Aorta (tissue), 5 donors: ENCODE results near the gene APOL5. TPM values are rescaled to one million over a fixed set of nuclear protein-coding genes. Genes with fewer than 3 reads are reported as not detected.

ENCODE experiments used
- ATAC-seq: fragments of 200-7000 bp; cut with Tn5 transposase; one replicate; pipeline ENCODE4 v1.9.1; 2022; ENCODE audit warnings: moderate library complexity; ENCODE audit not compliant: low FRiP score
- DNase-seq, 2 donors: peaks; one replicate each; pipeline ENCODE4 v3.0.0-alpha.2; 2020
- H3K27ac ChIP-seq, 2 donors: one replicate each; pipeline ENCODE4 v1.5.1; 2013; ENCODE audit warnings: low read length in 2 of 2, mild to moderate bottlenecking in 2 of 2, moderate library complexity in 2 of 2, control low read depth in 1 of 2, inconsistent platforms in 1 of 2, low read depth in 1 of 2
- H3K27me3 ChIP-seq, 2 donors: one replicate each; pipeline ENCODE4 v1.6.1; 2013; ENCODE audit warnings: control low read depth in 1 of 2, low read length in 1 of 2, mild to moderate bottlenecking in 1 of 2, moderate library complexity in 1 of 2; ENCODE audit not compliant: insufficient read depth in 2 of 2, control insufficient read depth in 1 of 2
- H3K36me3 ChIP-seq, 2 donors: one replicate each; pipeline ENCODE4 v1.6.1; 2013; ENCODE audit warnings: control low read depth in 1 of 2, low read length in 1 of 2, mild to moderate bottlenecking in 1 of 2; ENCODE audit not compliant: insufficient read depth in 2 of 2, control insufficient read depth in 1 of 2
- H3K4me1 ChIP-seq, 2 donors: one replicate each; pipeline ENCODE4 v1.6.1; 2013; ENCODE audit warnings: low read length in 2 of 2, control low read depth in 1 of 2, mild to moderate bottlenecking in 1 of 2, moderate library complexity in 1 of 2; ENCODE audit not compliant: insufficient read depth in 2 of 2, control insufficient read depth in 1 of 2
- H3K4me3 ChIP-seq, 2 donors: one replicate each; pipeline ENCODE4 v1.5.1; 2013; ENCODE audit warnings: low read length in 2 of 2, control low read depth in 1 of 2, mild to moderate bottlenecking in 1 of 2
- H3K9me3 ChIP-seq: one replicate; pipeline ENCODE4 v1.6.1; 2013; ENCODE audit warnings: mild to moderate bottlenecking, low read length; ENCODE audit not compliant: control insufficient read depth
- WGBS, 2 donors: extraction: QIAGEN DNeasy Blood & Tissue Kit; methylation state at CpG; one replicate each; pipeline ENCODE4 v1.1.7; 2013; 5-methylcytosine and 5-hydroxymethylcytosine counted together
- intact Hi-C, 2 donors: fragments of 100-400 bp; cut with DNase I; formaldehyde crosslinking; loops; one replicate each; pipeline versions ENCODE4 v1.14.2 to v1.15.0; 2022
- polyA plus RNA-seq, 2 donors: library from polyadenylated mRNA; stranded (reverse); fragments of 200-250 nt; gene quantifications; one replicate each; pipeline ENCODE4 v1.2.3, GENCODE V29; 2013
- total RNA-seq, 2 donors: library from RNA; stranded (reverse); fragmentation: NEBNext Ultra II Directional; extraction: Animal tissue kit (Norgen Biotek cat#: 25700); gene quantifications; one replicate each; pipeline ENCODE4 v1.2.1, GENCODE V29; 2021
- donor health status: healthy with polysubstance abuse.
- donor health status: Bipolar disorder and iron deficiency.
- donor health status: DM: no; HTN: no; CAD: no.
- donor health status: DM: no; HTN: no; CAD: no.
- donor health status: DM: yes; HTN: yes; CAD: no.

Gene APOL5
- total and polyA plus RNA-seq, 4 donors = not detected

GRCh38 chr22:35756722-35757121 is 39.0 kb downstream of the APOL5 start:
- no peak overlapping the region for H3K27ac ChIP-seq
- no peaks in the 10 kb centered on the region for H3K27me3 ChIP-seq
- no peak overlapping the region for H3K4me3 ChIP-seq
- DNase-seq (no peak), ATAC-seq (no peak)
- 94 to 97% methylated on average over 1 of the region's 1 CpG for WGBS, 2 donors
- intact Hi-C loops = no loop called here
- peaks cover 4 to 5% of the 10 kb centered on the region in 2 donors for H3K36me3 ChIP-seq
- no peaks in the 10 kb centered on the region for H3K9me3 ChIP-seq
- H3K4me1 ChIP-seq = no peaks in the 10 kb centered on the region

GRCh38 chr22:35758394-35758793 is 40.7 kb downstream of the APOL5 start:
- Histone ChIP-seq H3K36me3 (peaks cover 0 to 3% of the 10 kb centered on the region in 2 donors), H3K4me3 (no peak overlapping the region), H3K9me3 (no peaks in the 10 kb centered on the region), H3K4me1 (no peaks in the 10 kb centered on the region), H3K27me3 (no peaks in the 10 kb centered on the region), H3K27ac (no peak overlapping the region)
- DNase-seq = no peak
- intact Hi-C loops = no loop called here
- ATAC-seq = no peak
- WGBS, 2 donors = 73 to 74% methylated on average over 1 of the region's 1 CpG

GRCh38 chr22:35761037-35761436 is 43.4 kb downstream of the APOL5 start:
- ATAC-seq = no peak
- no peak overlapping the region for H3K27ac ChIP-seq
- no peaks in the 10 kb centered on the region for H3K4me1 ChIP-seq

GRCh38 chr22:35766654-35767580 is 49.2 kb downstream of the APOL5 start:
- Histone ChIP-seq H3K4me3 (no peak overlapping the region), H3K9me3 (no peaks in the 10 kb centered on the region), H3K36me3 (peaks cover 0 to 3% of the 10 kb centered on the region in 2 donors), H3K27ac (no peak overlapping the region), H3K4me1 (no peaks in the 10 kb centered on the region), H3K27me3 (no peaks in the 10 kb centered on the region)
- intact Hi-C loops = loop anchor here in 1 of 2 donors (10.0 kb wide), 1 partner anchor 148 kb away; no protein-coding TSS in a partner anchor
- 67 to 69% methylated on average over 10 of the region's 10 CpGs for WGBS, 2 donors
- DNase-seq (no peak), ATAC-seq (no peak)

More at GRCh38 chr22:35761037-35761436, 43.4 kb downstream of the APOL5 start:
- Histone ChIP-seq H3K36me3 (peaks cover 0 to 3% of the 10 kb centered on the region in 2 donors), H3K27me3 (no peaks in the 10 kb centered on the region), H3K9me3 (no peaks in the 10 kb centered on the region), H3K4me3 (no peak overlapping the region)
- 90 to 96% methylated on average over 1 of the region's 1 CpG for WGBS, 2 donors
- intact Hi-C loops = loop anchor here (5.0 to 10.0 kb wide), 2 partner anchors 151 to 154 kb away; no protein-coding TSS in a partner anchor
- DNase-seq = no peak

- no peaks in the 10 kb centered on the region for H3K4me1 ChIP-seq
- H3K36me3 ChIP-seq = peaks cover 0 to 3% of the 10 kb centered on the region in 2 donors
- no peaks in the 10 kb centered on the region for H3K27me3 ChIP-seq
- H3K4me3 ChIP-seq = no peak overlapping the region
- H3K9me3 ChIP-seq = no peaks in the 10 kb centered on the region
- H3K27ac ChIP-seq = no peak overlapping the region
- DNase-seq (no peak), ATAC-seq (no peak)
- intact Hi-C loops = loop anchor here in 1 of 2 donors (10.0 kb wide), 1 partner anchor 145 kb away; no protein-coding TSS in a partner anchor
These were observed 52.3 kb downstream of the APOL5 start for GRCh38 chr22:35769974-35770373.

GRCh38 chr22:35775339-35775738 is 57.7 kb downstream of the APOL5 start:
- WGBS, 2 donors = 54 to 66% methylated on average over 2 of the region's 2 CpGs
- H3K27ac ChIP-seq = no peak overlapping the region
- ATAC-seq = no peak
- H3K36me3 ChIP-seq = peaks cover 0 to 3% of the 10 kb centered on the region in 2 donors
- no peak overlapping the region for H3K4me3 ChIP-seq
- intact Hi-C loops = no loop called here
- peaks cover 0 to 3% of the 10 kb centered on the region in 2 donors for H3K4me1 ChIP-seq
- DNase-seq = no peak
- no peaks in the 10 kb centered on the region for H3K27me3 ChIP-seq
- no peaks in the 10 kb centered on the region for H3K9me3 ChIP-seq

GRCh38 chr22:35777335-35777975 is 59.8 kb downstream of the APOL5 start:
- ATAC-seq (no peak), DNase-seq (no peak)
- 22 to 26% methylated on average over 4 of the region's 4 CpGs for WGBS, 2 donors
- no peaks in the 10 kb centered on the region for H3K36me3 ChIP-seq
- no peak overlapping the region for H3K27ac ChIP-seq
- H3K27me3 ChIP-seq = no peaks in the 10 kb centered on the region
- intact Hi-C loops = no loop called here
- H3K4me3 ChIP-seq = no peak overlapping the region
- no peaks in the 10 kb centered on the region for H3K9me3 ChIP-seq
- H3K4me1 ChIP-seq = peaks cover 2 to 3% of the 10 kb centered on the region in 2 donors
